Immature natural killer cell (primary cell): ENCODE data around the gene UNC13B. TPM values are rescaled to one million over a fixed set of nuclear protein-coding genes. Genes with fewer than 3 reads are reported as not detected.

Source experiments
- DNase-seq, 3 donors: peaks; one replicate each; pipeline ENCODE4 v3.0.0; 2022; ENCODE audit warnings: mixed read lengths in 1 of 3
- H3K27ac Mint-ChIP-seq, 6 donors: one replicate each; pipeline ENCODE4 v1.8.0; 2020; ENCODE audit warnings: mixed read lengths in 6 of 6, mild to moderate bottlenecking in 5 of 6, inconsistent platforms in 4 of 6, moderate library complexity in 3 of 6
- H3K27me3 Mint-ChIP-seq, 3 donors: one replicate each; pipeline ENCODE4 v1.8.0; 2020 to 2021; ENCODE audit warnings: low read depth in 3 of 3, mild to moderate bottlenecking in 3 of 3, mixed read lengths in 3 of 3, moderate library complexity in 3 of 3, inconsistent platforms in 1 of 3
- H3K36me3 Mint-ChIP-seq, 3 donors: one replicate each; pipeline ENCODE4 v1.8.0; 2020; ENCODE audit warnings: mixed read lengths in 3 of 3, inconsistent platforms in 2 of 3, mild to moderate bottlenecking in 2 of 3
- H3K4me1 Mint-ChIP-seq, 2 donors: one replicate each; pipeline ENCODE4 v1.8.0; 2020; ENCODE audit warnings: inconsistent platforms in 2 of 2, mild to moderate bottlenecking in 2 of 2, mixed read lengths in 2 of 2, moderate library complexity in 1 of 2
- H3K4me3 Mint-ChIP-seq, 5 donors: one replicate each; pipeline ENCODE4 v1.8.0; 2020; ENCODE audit warnings: mild to moderate bottlenecking in 5 of 5, mixed read lengths in 5 of 5, inconsistent platforms in 3 of 5, moderate library complexity in 3 of 5
- H3K9me3 Mint-ChIP-seq, 6 donors: one replicate each; pipeline ENCODE4 v1.8.0; 2020; ENCODE audit warnings: mild to moderate bottlenecking in 6 of 6, mixed read lengths in 6 of 6, inconsistent platforms in 4 of 6, moderate library complexity in 3 of 6
- polyA plus RNA-seq, 3 donors: library from polyadenylated mRNA; unstranded; fragments of 300-500 nt; fragmentation: Illumina TruSeq; gene quantifications; one replicate each; pipeline ENCODE4 v1.2.3, GENCODE V29; 2021

Gene UNC13B
- polyA plus RNA-seq, 3 donors from 2014 or later, result 0.07 TPM; not detected in 2

DNA sequence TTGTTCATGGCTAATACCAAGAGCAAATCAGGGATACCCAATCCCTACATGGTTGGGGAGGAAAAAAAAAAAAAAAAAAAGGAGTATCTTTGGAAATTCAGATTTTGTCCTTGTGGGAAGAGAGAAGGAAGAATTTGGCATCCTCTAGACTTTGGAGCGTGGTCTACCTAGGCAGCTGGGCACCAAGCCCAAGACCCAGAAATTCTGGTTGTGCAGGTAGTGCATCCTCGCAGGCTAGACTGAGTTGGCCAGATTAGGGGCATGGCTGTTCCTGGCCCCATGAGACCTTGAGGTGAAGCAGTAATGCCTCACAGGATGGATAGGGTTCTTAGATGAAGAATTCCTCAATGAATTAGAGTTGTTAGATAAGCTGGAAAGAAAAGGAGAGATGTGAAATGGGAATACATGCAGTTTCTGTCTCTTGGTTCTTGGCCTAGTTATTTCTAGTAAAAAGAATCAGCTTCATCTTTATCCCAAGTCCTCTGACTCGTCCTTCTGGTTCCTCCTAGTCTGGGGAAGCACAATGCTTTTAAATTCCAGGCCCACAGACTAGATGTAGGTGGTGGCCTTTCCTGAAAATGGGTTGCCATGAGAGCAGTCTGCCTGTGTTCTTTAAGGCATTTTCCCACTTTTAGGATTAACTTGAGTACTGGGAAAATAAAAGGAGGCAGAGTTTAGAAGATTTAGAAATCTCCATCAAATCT, 187.6 kb downstream of the UNC13B start:
- H3K4me3 Mint-ChIP-seq, result no peak overlapping the region
- no peak for DNase-seq
- H3K36me3 Mint-ChIP-seq, result no peaks in the 10 kb centered on the region
- no peak overlapping the region for H3K27ac Mint-ChIP-seq
- no peaks in the 10 kb centered on the region for H3K9me3 Mint-ChIP-seq
- H3K4me1 Mint-ChIP-seq, result no peaks in the 10 kb centered on the region
- peaks cover 0 to 2% (median 0%) of the 10 kb centered on the region in 3 donors for H3K27me3 Mint-ChIP-seq

DNA sequence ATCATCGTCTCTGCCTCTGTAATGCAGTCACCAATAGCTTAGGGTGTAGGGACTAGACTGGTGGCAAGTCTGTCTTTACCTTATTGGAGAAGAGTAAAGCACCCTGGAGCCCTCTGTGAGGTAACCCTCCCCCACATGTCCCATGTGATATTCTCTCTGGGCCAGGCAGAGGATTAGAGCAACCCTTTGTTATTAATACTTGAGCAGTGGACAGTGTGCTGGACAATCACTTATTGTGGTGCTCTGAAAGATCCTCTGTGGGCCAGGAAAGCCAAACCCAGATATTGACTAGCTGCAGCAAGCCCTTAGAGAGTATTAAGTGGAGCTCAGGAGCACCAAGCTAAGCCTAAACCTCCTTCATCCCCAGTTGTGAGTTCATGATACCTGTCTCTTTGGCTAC, 188.4 kb downstream of the UNC13B start:
- Mint-ChIP-seq H3K36me3 (no peaks in the 10 kb centered on the region), H3K9me3 (no peaks in the 10 kb centered on the region), H3K27me3 (peaks cover 0 to 2% (median 0%) of the 10 kb centered on the region in 3 donors), H3K4me3 (no peak overlapping the region), H3K27ac (no peak overlapping the region), H3K4me1 (no peaks in the 10 kb centered on the region)
- no peak for DNase-seq

DNA sequence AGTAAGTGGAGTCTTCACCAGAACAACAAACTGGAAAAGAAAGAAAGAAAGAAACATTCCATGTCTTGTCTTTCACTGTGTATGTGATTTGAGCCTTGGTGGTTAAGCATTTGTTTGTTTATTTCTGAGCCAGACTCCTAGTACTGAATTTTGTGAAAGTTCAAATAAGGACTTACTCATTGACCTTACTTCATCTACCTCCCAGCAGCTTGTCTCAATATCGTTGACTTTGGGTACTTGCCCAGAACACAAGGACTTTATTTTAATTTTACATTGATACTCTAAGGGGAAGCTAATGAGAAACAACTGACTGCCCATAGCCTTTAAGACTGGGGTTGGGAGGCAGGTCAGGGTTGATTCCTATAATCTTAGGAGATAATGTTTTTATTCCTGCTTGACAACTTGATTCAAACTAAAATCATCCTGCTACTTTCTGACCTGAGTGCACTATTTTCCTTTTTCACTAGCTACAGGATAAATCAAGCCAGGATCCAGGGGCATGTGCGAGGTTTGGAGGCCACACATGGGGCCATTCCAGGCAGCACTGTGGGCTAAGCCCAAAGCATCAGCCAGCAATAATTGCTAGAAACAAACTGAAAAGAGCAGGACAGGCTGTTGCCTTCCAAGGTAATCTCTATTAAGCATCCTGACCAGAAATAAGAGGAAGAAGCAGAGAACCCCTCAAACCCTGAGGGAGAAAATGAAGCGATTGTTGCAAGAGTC, 189.2 kb downstream of the UNC13B start:
- H3K9me3 Mint-ChIP-seq, result no peaks in the 10 kb centered on the region

DNA sequence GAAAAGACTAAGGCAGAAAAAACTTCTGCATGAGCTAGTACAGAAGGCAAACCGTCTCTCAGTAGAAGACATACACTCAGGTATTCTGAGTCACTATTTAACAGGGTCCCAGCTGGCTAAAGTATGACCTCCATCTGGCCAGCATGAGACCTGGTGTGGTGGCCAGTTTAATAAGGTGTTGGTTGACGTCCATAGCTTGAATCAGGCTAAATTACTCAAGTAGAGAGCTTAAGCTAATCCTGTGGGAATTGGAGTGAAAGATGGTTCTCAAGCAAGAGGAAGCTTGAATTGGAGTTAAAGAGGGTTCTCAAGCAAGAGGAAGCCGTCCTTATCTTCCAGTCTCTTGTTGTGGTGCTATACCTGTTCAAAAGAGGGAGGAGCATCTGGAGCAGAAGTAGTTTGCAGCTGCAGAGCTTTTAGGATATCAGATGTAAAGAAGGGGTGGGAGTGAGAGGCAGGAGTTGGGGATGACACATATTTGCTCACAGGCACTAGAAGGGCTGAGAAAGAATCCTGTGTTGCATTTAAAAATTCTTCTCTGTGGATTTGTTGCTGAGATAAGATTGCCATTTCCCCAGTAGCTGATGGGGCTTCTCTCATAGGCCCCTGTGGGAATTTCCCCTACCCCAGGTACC, 192.0 kb downstream of the UNC13B start:
- Mint-ChIP-seq H3K9me3 (no peaks in the 10 kb centered on the region), H3K4me1 (no peaks in the 10 kb centered on the region), H3K4me3 (no peak overlapping the region), H3K36me3 (no peaks in the 10 kb centered on the region), H3K27me3 (peaks cover 0 to 5% (median 3%) of the 10 kb centered on the region in 3 donors), H3K27ac (no peak overlapping the region)
- no peak for DNase-seq

More for the DNA sequence above, 189.2 kb downstream of the UNC13B start:
- peaks cover 0 to 5% (median 0%) of the 10 kb centered on the region in 3 donors for H3K27me3 Mint-ChIP-seq
- H3K36me3 Mint-ChIP-seq, result no peaks in the 10 kb centered on the region
- H3K27ac Mint-ChIP-seq, result peak overlapping the region in 1 of 6 donors; percentile 18
- no peaks in the 10 kb centered on the region for H3K4me1 Mint-ChIP-seq
- no peak overlapping the region for H3K4me3 Mint-ChIP-seq
- no peak for DNase-seq

DNA sequence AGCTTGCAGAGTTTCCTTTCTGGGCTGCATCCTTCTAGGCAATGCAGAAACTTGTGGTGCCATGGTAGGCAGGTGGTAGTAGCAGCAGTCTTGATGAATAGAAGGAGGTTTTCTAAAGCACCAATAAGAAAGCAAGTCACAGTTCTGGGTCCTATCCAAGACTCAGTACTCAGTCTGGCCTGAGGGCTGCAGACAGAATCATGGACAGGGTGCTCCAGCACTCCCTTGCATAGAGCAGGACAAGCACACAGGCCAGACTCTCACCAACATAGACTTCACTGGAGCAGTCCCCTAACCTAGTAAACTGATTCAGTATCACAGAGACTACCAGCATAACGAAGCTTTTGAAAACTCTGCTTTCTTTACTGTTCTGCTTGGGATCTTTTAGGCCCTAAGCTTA, 194.1 kb downstream of the UNC13B start:
- DNase-seq, result no peak
- Mint-ChIP-seq H3K27ac (no peak overlapping the region), H3K4me1 (no peaks in the 10 kb centered on the region), H3K27me3 (peaks cover 0 to 6% (median 3%) of the 10 kb centered on the region in 3 donors), H3K4me3 (no peak overlapping the region), H3K36me3 (no peaks in the 10 kb centered on the region), H3K9me3 (no peaks in the 10 kb centered on the region)

DNA sequence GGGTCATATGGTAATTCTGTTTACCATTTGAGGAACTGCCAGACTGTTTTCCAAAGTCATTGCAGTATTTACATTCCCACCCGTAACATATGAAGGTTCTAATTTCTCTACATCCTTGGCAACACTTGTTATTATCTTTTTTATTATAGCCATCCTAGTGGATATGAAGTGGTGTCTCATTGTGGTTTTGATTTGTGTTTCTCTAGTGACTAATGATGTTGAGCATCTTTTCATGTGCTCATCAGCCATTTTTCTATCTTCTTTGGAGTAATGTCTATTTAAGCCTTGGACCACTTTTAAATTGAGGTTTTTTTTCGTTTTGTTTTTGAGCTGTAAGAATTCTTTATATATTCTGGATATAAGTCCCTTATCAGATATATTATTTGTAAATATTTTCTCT, 195.3 kb downstream of the UNC13B start:
- no peak overlapping the region for H3K4me3 Mint-ChIP-seq
- no peak overlapping the region for H3K27ac Mint-ChIP-seq
- H3K27me3 Mint-ChIP-seq, result peaks cover 0 to 6% (median 3%) of the 10 kb centered on the region in 3 donors
- no peaks in the 10 kb centered on the region for H3K36me3 Mint-ChIP-seq
- H3K4me1 Mint-ChIP-seq, result no peaks in the 10 kb centered on the region
- no peaks in the 10 kb centered on the region for H3K9me3 Mint-ChIP-seq
- no peak for DNase-seq

DNA sequence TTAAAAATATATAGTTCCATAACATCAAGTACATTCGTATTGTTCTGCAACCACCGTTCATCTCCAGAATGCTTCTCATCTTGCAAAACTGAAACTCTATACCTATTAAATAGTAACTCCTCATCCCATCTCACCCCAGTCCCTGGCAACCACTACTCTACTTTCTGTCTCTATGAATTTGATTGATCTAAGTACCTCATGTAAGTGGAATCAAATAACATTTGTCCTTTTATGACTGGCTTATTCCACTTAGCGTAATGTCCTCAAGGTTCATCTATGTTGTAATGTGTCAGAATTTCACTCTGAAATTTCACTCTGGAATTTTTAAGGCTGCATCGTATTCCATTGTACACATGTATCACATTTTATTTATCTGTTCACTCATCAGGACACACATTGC, 196.0 kb downstream of the UNC13B start:
- DNase-seq, result no peak
- H3K4me1 Mint-ChIP-seq, result no peaks in the 10 kb centered on the region
- no peaks in the 10 kb centered on the region for H3K36me3 Mint-ChIP-seq
- H3K4me3 Mint-ChIP-seq, result no peak overlapping the region
- H3K27me3 Mint-ChIP-seq, result peaks cover 0 to 6% (median 3%) of the 10 kb centered on the region in 3 donors
- no peaks in the 10 kb centered on the region for H3K9me3 Mint-ChIP-seq
- no peak overlapping the region for H3K27ac Mint-ChIP-seq

DNA sequence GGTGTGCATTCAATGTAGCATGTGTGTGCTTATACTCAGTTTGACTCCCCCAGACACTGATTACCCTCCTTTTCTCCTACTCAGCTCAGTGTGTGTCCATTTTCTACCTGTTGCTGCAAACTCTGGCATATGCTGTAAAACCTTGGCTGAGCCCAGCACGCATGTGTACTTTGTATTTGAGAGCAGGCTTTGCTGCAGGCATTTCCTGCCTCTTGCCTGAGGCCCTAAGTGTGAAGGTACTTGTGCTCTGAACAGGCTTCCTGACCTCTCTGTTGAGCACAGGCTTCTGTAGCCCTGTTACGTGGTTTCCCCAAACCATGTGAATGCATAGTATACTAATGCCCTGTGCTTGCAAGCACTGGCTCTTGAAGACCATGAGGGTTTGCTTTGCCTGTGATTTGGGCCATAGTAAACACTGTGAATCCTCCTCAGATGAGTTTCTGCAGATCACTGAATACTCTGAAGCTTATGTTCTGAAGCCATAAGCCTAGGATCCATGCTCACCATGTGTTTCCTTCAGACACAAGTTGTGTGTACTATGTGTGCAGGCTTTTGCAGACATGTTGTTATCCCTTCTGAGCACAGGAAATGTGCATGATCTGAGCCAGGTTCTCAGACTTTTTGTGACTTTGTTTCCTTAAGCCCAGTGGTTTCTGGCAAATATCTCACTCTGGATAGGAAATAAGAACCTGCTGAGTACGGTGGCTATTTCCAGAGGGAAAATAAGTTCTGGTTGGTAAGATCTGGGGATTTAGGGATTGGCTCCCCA, 203.2 kb downstream of the UNC13B start:
- no peak for DNase-seq
- Mint-ChIP-seq H3K27ac (no peak overlapping the region), H3K4me3 (no peak overlapping the region), H3K4me1 (no peaks in the 10 kb centered on the region), H3K36me3 (no peaks in the 10 kb centered on the region), H3K27me3 (no peaks in the 10 kb centered on the region), H3K9me3 (no peaks in the 10 kb centered on the region)

DNA sequence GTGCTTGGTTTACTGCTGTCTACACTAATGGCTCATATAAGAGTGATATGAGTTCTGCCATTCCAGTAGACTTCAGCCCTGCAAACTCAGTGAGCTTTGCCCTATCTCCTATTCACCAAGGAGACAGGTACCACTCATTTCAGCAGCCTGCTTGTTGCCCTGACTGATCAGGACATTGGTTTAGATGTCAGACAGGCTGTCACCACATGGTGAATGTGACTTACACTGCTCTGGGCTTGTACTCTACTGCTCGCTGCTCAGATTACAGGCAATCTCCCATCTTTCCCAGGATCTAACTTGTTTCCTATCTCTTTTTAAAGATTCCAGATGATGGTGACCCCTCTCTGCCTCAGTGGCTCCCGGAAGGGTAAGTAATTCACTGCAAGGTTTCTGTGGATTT, 204.8 kb downstream of the UNC13B start:
- no peak overlapping the region for H3K4me3 Mint-ChIP-seq
- no peak overlapping the region for H3K27ac Mint-ChIP-seq
- H3K36me3 Mint-ChIP-seq, result no peaks in the 10 kb centered on the region
- no peaks in the 10 kb centered on the region for H3K9me3 Mint-ChIP-seq
- no peaks in the 10 kb centered on the region for H3K4me1 Mint-ChIP-seq
- no peak for DNase-seq
- no peaks in the 10 kb centered on the region for H3K27me3 Mint-ChIP-seq

DNA sequence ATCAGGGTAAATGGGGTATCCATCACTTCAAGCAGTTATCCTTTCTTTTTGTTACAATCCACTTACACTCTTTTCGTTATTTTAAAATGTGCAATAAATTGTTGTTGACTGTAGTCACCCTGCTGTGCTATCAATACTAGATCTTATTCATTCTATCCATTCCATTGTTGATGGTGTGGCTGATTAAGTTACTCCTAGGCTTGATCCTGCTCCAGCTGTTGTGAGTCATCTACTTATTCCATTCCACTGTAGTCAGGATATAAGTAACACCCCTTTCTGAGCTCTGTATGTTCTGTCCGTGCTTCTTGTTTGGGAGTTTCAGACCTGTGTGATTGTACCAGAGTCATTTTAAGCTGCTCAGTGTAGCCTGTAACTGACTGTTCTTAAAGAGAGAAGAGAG, 205.6 kb downstream of the UNC13B start:
- Mint-ChIP-seq H3K27ac (no peak overlapping the region), H3K4me1 (no peaks in the 10 kb centered on the region), H3K4me3 (no peak overlapping the region), H3K27me3 (no peaks in the 10 kb centered on the region), H3K9me3 (no peaks in the 10 kb centered on the region), H3K36me3 (no peaks in the 10 kb centered on the region)
- DNase-seq, result no peak

DNA sequence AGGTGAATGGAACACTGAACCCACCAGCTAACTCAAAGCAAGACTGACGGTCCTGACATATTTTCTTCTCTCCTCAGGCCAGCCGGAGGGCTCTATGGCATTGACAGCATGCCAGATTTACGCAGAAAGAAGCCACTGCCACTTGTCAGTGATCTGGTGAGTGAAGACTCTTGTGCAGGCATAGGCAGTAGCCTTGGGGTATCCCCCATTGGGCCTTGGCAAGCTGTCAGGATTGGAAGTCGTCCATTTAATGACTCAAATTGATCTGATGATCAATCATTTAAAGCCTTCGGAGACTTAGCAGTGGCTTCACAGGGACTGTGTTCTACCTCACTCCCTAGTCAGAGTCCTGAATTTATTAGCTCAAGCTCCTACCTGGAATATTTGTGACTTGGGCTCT, 208.4 kb downstream of the UNC13B start:
- Mint-ChIP-seq H3K4me3 (no peak overlapping the region), H3K9me3 (no peaks in the 10 kb centered on the region), H3K27ac (no peak overlapping the region), H3K27me3 (no peaks in the 10 kb centered on the region), H3K36me3 (no peaks in the 10 kb centered on the region), H3K4me1 (no peaks in the 10 kb centered on the region)
- DNase-seq, result no peak

DNA sequence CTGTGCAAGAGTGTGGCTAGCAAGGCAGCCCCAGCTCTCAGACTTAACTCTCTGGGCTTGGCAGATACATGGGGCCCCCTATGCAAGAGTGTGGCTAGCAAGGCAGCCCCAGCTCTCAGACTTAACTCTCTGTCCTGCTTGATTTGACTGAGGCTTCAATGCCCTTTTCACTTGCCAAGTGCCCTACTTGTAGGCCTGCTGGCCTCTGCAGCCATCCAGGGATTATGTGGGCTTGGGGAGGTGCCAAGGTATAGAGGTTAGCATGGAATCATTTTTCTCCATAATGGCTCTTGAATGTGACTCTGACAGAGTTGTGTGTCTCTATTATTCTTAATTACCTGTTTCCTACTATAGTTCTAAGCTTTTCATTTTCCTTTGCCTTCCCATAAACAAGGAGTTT, 212.6 kb downstream of the UNC13B start:
- H3K4me3 Mint-ChIP-seq, result no peak overlapping the region

DNA sequence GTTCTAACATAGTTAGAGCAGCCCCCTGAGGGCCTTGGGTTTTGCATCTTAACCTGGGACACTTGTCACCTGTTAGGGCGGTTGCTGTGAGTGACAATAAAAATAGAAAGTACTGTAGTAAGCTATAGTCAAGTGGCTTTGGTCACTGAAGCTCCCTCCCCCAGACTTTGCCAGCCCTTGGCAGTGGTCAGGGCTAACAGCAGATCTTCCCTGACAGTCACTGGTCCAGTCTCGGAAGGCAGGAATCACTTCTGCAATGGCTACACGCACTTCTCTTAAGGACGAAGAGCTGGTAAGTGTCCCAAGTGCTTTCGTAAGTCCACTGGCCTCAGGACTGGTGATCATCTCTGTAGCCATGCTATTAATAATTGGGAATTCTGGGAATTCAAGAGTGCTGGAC, 213.1 kb downstream of the UNC13B start:
- Mint-ChIP-seq H3K27me3 (peaks cover 0 to 1% (median 0%) of the 10 kb centered on the region in 3 donors), H3K4me1 (no peaks in the 10 kb centered on the region), H3K27ac (no peak overlapping the region), H3K4me3 (no peak overlapping the region), H3K9me3 (peaks cover 0 to 2% (median 0%) of the 10 kb centered on the region in 6 donors), H3K36me3 (no peaks in the 10 kb centered on the region)
- DNase-seq, result no peak

More for the DNA sequence above, 212.6 kb downstream of the UNC13B start:
- Mint-ChIP-seq H3K27me3 (peaks cover 0 to 1% (median 0%) of the 10 kb centered on the region in 3 donors), H3K9me3 (peaks cover 0 to 2% (median 0%) of the 10 kb centered on the region in 6 donors), H3K36me3 (no peaks in the 10 kb centered on the region), H3K27ac (no peak overlapping the region), H3K4me1 (no peaks in the 10 kb centered on the region)
- no peak for DNase-seq

DNA sequence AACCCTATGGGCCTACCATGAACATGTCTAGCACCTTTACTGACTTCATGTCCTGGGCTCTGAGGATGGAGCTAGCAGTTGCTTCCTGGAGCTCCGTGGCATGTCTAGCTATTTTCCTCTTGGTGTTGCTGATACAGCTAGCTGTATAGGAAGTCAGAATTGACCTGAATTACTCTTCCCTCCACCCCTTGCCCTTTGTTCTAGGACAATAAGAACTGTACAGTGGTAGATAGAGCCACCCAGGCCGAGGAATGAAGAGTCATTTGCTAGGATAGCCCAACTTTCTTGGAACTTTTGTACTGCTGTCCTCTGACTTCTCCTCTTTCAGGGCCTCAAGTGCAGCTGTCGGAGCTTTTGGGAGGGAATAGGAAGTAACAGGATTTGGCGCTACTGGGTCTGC, 218.2 kb downstream of the UNC13B start:
- no peak for DNase-seq
- Mint-ChIP-seq H3K27me3 (peaks cover 0 to 6% (median 0%) of the 10 kb centered on the region in 3 donors), H3K36me3 (no peaks in the 10 kb centered on the region), H3K9me3 (peaks cover 0 to 2% (median 0%) of the 10 kb centered on the region in 6 donors), H3K4me1 (no peaks in the 10 kb centered on the region), H3K4me3 (no peak overlapping the region), H3K27ac (no peak overlapping the region)
